SK-N-MC (cell line): ENCODE measurements around the gene MLH1.
"Not testable (repeated sequence)": the region's sequence is repeated elsewhere in the genome, so short reads cannot be mapped to it uniquely, and the experiment has no call there.

Source experiments
- DNase-seq: peaks from one replicate; pipeline ENCODE4 v3.0.0-alpha.2; 2011; ENCODE audit warnings: low read depth, low spot score
- H3K27ac ChIP-seq: fragments of 200-600 bp; sonication (generic); 2 replicates; pipeline ENCODE4 v1.5.1; 2016; ENCODE audit warnings: mixed run types
- H3K36me3 ChIP-seq: fragments of 200-600 bp; sonication (generic); 2 replicates; pipeline ENCODE4 v1.6.1; 2017; ENCODE audit warnings: antibody characterized with exemption, low read length, mixed read lengths; ENCODE audit not compliant: insufficient read depth
- H3K4me3 ChIP-seq: fragments of 200-600 bp; sonication (generic); 2 replicates; pipeline ENCODE4 v1.5.1; 2016
- H3K9ac ChIP-seq: fragments of 200-600 bp; sonication (generic); 2 replicates; pipeline ENCODE4 v1.8.0; 2017; ENCODE audit warnings: mixed run types, mixed read lengths; ENCODE audit not compliant: insufficient read length
- H3K9me3 ChIP-seq: fragments of 200-600 bp; sonication (generic); 2 replicates; pipeline ENCODE4 v1.6.1; 2017; ENCODE audit warnings: low read depth, mild to moderate bottlenecking, antibody characterized with exemption, low read length, moderate library complexity, mixed read lengths
- EZH2 ChIP-seq: fragments of 200-600 bp; sonication (generic); IDR thresholded peaks from one replicate; pipeline ENCODE4 v1.6.1; 2017; ENCODE audit warnings: antibody characterized with exemption
- FOXP2 ChIP-seq: optimal IDR thresholded peaks from 2 replicates; pipeline ENCODE3; 2011; ENCODE audit warnings: mild to moderate bottlenecking, moderate library complexity; ENCODE audit not compliant: insufficient read depth; ENCODE audit errors: extremely low read length, control extremely low read depth
- POLR2AphosphoS5 ChIP-seq: IDR thresholded peaks from 2 replicates; pipeline ENCODE4 v1.6.1; 2012; ENCODE audit warnings: mild to moderate bottlenecking, low read depth, low read length, borderline replicate concordance

The MLH1 gene

DNA sequence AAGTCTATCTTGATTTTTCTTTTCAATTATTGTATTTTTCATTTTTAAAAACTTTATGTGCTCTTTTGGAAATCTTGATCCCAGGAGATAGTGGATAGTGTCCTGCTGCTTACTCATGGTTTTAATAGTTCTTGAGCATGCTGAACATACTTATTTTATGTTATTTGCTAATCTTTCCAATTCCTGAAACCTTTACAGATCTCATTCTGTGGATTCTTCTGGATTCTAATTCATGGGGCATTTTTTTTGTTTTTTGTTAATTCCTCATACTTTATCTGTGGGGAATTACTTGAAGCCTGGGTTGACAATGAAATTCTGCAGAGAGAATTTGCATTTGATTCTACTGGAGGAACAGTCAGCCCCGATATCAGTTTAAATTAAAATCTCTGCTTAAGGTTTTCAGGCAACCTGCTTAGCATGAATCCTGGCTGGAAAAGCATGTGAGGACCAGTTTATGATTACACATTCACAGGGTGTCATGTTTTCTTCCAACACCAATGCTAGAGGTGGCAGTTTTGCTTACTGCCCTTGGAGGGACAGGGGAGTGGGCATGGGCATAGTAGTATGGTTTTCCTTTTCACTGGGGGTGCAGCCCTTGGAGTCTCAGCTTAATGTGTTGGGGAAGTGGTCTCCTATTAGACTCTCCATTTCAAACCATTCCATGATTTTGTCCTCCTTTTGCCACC is 46.0 kb downstream of the MLH1 start:
- Histone ChIP-seq H3K9me3 (no peaks in the 10 kb centered on the region), H3K27ac (no peak overlapping the region), H3K36me3 (peaks cover 39% of the 10 kb centered on the region; the same call in 1 of the 2 replicates), H3K9ac (no peak overlapping the region), H3K4me3 (no peak overlapping the region)
- DNase-seq, result no peak
- TF ChIP-seq POLR2AphosphoS5 (no peak), EZH2 (no peak), FOXP2 (no peak)

DNA sequence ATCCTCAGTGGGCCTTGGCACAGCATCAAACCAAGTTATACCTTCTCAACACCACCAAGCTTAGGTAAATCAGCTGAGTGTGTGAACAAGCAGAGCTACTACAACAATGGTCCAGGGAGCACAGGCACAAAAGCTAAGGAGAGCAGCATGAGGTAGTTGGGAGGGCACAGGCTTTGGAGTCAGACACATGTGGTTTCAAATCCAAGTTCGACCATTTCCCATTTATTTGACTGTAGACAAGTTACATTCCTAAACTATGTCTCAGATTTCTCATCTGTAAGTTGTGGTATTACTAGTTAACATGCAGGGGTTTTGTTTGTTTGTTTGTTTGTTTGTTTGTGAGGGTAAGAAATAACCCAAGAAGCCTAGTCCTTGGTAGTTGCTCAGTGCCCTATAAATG is 46.9 kb downstream of the MLH1 start:
- no peak overlapping the region for H3K4me3 ChIP-seq
- H3K27ac ChIP-seq, result no peak overlapping the region
- peaks cover 34% of the 10 kb centered on the region; the same call in 1 of the 2 replicates for H3K36me3 ChIP-seq
- H3K9me3 ChIP-seq, result no peaks in the 10 kb centered on the region
- DNase-seq, result no peak
- TF ChIP-seq EZH2, result no peak
- TF ChIP-seq POLR2AphosphoS5, result no peak
- no peak for TF ChIP-seq FOXP2
- H3K9ac ChIP-seq, result no peak overlapping the region

DNA sequence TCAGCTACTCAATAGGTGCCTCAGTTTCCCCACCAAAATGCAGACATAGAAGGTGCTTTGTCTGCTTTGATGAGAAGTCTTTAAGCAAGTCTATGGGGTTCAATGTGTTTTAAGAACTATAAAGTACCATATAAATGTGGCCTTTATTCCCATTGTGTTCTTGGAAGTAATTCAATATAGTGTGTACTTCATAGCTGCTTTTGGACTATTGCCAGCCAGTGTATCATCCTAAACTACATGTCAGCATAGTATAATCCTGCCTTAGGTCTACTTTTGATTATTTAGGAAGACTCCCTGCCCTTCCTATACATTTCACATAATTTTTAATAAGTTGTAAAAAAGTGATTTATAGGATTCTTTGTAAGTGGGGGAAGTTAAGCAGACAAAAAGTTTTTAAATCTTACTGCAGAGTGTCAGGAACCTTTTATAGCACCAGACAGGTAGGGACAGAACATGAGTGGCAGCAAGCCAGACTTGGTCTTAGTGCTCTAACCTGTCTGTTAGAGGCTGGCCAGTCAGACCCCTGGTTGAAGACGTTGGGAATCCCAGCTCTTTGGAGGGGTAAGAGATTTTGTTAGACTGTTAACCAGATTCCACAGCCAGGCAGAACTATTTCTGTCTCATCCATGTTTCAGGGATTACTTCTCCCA is 48.4 kb downstream of the MLH1 start:
- Histone ChIP-seq H3K9ac (no peak overlapping the region), H3K9me3 (no peaks in the 10 kb centered on the region), H3K4me3 (no peak overlapping the region), H3K36me3 (peaks cover 21% of the 10 kb centered on the region; the same call in 1 of the 2 replicates), H3K27ac (no peak overlapping the region)
- no peak for DNase-seq
- no peak for TF ChIP-seq POLR2AphosphoS5

DNA sequence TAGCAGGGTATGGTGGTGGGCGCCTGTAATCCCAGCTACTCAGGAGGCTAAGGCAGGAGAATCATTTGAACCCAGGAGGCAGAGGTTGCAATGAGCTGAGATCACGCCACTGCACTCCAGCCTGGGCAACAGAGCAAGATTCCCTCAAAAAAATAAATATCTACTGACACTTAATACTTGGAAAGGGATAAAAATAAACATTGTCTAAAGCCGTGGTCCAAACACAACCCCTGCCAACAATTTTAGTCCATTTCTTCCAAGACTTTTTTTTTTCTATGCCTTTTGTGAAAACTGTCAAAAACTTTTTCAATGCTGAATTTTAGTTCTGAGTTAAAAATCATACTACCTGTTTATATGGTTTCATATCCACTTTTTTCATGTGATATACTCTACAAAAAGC is 49.4 kb downstream of the MLH1 start:
- H3K36me3 ChIP-seq, result peaks cover 19% of the 10 kb centered on the region; the same call in 1 of the 2 replicates
- H3K9me3 ChIP-seq, H3K4me3 ChIP-seq, DNase-seq, H3K27ac ChIP-seq, H3K9ac ChIP-seq: not testable (repeated sequence)

DNA sequence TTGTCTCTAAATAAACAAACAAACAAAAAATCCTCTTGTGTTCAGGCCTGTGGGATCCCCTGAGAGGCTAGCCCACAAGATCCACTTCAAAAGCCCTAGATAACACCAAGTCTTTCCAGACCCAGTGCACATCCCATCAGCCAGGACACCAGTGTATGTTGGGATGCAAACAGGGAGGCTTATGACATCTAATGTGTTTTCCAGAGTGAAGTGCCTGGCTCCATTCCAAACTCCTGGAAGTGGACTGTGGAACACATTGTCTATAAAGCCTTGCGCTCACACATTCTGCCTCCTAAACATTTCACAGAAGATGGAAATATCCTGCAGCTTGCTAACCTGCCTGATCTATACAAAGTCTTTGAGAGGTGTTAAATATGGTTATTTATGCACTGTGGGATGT is 57.0 kb downstream of the MLH1 start:
- Histone ChIP-seq H3K9ac (no peak overlapping the region), H3K27ac (no peak overlapping the region), H3K36me3 (peaks cover 25% of the 10 kb centered on the region; the same call in 1 of the 2 replicates), H3K4me3 (no peak overlapping the region), H3K9me3 (no peaks in the 10 kb centered on the region)
- DNase-seq, result no peak
- no peak for TF ChIP-seq POLR2AphosphoS5
- TF ChIP-seq FOXP2, result no peak
- no peak for TF ChIP-seq EZH2

DNA sequence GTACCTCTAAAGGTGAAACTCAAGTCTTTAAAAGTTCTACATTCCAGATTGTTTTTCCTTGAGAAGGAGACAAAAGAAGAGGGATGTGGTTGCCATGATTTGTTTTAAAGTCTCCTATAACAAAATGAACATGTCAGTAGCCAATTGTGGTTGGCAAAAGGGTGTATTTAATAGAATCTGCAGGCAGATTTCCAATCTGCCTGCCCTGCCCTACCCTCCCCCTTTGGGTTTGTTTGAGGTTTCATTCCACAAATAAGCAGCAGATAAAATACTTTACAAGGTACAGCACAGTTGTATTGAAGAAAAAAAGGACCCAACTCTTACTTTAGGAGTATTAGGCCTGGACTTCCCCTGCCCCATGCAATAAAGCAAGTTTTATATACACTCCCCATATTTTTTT is 59.5 kb downstream of the MLH1 start:
- Histone ChIP-seq H3K4me3 (no peak overlapping the region), H3K9me3 (no peaks in the 10 kb centered on the region), H3K36me3 (peaks cover 22% of the 10 kb centered on the region; the same call in 1 of the 2 replicates), H3K27ac (no peak overlapping the region), H3K9ac (no peak overlapping the region)
- TF ChIP-seq FOXP2 (no peak), POLR2AphosphoS5 (no peak), EZH2 (no peak)
- no peak for DNase-seq

DNA sequence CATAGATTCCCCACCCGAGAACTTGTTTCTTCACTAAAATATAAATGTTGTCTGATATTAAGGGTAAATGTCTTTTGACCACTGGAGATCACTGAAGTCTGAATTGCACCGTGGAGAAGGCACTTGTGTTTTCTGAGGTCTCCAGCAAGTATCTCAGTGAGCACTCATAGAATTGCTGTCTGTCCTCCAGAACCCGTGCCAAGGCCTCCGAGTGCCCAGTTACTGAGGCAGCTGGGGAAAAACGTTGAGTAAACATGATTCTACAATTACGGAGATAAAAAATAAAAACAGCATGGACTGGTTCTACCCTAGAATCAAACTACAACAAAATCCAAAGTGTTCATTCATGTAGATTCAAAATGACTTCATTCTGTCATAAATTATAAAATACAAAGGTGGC is 60.0 kb downstream of the MLH1 start:
- Histone ChIP-seq H3K27ac (no peak overlapping the region), H3K4me3 (no peak overlapping the region), H3K36me3 (peaks cover 22% of the 10 kb centered on the region; the same call in 1 of the 2 replicates), H3K9ac (no peak overlapping the region), H3K9me3 (no peaks in the 10 kb centered on the region)
- TF ChIP-seq FOXP2 (no peak), POLR2AphosphoS5 (no peak), EZH2 (no peak)
- no peak for DNase-seq

DNA sequence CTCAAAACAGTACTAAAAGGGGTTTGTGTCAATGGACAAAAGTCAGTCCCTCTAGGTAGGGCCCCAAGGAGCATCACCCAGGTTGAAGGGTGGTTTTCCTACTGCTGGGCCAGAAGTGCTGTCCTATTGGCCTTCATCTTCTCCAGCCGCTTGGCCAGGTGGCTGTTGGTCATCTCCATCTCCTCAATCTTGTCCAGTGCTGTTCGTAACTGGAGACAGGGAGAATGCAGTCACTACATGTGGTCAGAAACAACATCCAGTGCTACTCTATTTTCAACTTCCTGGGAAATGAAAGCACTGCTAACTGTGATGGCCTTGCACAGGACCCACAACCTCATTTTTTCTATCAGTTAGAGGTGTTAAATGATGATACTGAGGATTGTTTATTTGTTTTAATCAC is 60.4 kb downstream of the MLH1 start:
- Histone ChIP-seq H3K4me3 (no peak overlapping the region), H3K36me3 (peaks cover 21% of the 10 kb centered on the region; the same call in 1 of the 2 replicates), H3K27ac (no peak overlapping the region), H3K9ac (no peak overlapping the region), H3K9me3 (no peaks in the 10 kb centered on the region)
- no peak for DNase-seq
- no peak for TF ChIP-seq POLR2AphosphoS5
- no peak for TF ChIP-seq FOXP2
- no peak for TF ChIP-seq EZH2

DNA sequence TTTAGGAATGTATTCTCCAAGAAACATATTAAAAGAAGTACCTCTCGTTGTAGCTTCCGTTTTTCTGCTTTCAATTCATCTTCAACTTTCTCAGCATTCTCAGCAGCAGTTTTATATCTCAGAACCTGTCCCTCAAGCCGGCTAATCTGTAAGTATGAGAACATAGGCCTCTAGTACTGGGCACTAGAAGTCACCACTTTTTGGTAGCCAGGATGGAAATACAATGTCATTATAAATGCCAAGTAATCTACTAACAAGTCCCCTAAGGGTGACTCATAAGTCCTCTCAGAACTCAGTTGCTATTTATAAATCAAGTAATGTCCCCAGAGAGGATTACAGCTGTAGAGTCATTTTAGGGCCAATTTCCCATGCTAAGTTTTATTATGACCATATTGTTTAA is 61.1 kb downstream of the MLH1 start:
- no peak for DNase-seq
- Histone ChIP-seq H3K27ac (no peak overlapping the region), H3K4me3 (no peak overlapping the region), H3K9ac (no peak overlapping the region), H3K9me3 (no peaks in the 10 kb centered on the region), H3K36me3 (peaks cover 15% of the 10 kb centered on the region; the same call in 1 of the 2 replicates)
- no peak for TF ChIP-seq FOXP2
- TF ChIP-seq POLR2AphosphoS5, result no peak
- TF ChIP-seq EZH2, result no peak

DNA sequence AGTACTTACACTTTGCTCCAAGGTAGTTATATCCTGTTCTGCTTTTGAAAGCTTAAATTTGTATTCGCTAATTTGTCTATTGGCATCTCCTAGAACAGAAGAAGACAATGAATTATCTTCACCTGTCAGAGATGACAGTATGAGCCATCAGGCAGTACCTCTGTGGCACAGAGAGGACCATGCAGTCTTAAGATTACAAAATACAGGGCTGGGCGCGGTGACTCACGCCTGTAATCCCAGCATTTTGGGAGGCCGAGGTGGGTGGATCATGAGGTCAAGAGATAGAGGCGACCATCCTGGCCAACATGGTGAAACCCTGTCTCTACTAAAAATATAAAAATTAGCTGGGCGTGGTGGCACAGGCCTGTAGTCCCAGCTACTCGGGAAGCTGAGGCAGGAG is 61.8 kb downstream of the MLH1 start:
- not testable (repeated sequence) for H3K27ac ChIP-seq, H3K4me3 ChIP-seq, H3K9ac ChIP-seq, DNase-seq, H3K9me3 ChIP-seq
- H3K36me3 ChIP-seq, result peaks cover 12% of the 10 kb centered on the region; the same call in 1 of the 2 replicates
